GM12875 (cell line): Measurements from ENCODE around the gene FKBP9.
A peak's percentile ranks its signal among the peaks of the same experiment; 100 is the strongest.
"Not testable (repeated sequence)": the region's sequence is repeated elsewhere in the genome, so short reads cannot be mapped to it uniquely, and the experiment has no call there.

ENCODE experiments used
- H3K4me3 ChIP-seq: one replicate; pipeline ENCODE4 v1.5.1; 2011; ENCODE audit warnings: low read depth, low read length, control low read depth
- TF ChIP-seq, protein P1 (sequence below): IDR thresholded peaks from 2 replicates; pipeline ENCODE4 v1.5.1; 2011; ENCODE audit warnings: low read depth, mild to moderate bottlenecking, control low read depth, inconsistent platforms, low read length, moderate library complexity, borderline replicate concordance; ENCODE audit not compliant: insufficient read depth

The FKBP9 gene, protein sequence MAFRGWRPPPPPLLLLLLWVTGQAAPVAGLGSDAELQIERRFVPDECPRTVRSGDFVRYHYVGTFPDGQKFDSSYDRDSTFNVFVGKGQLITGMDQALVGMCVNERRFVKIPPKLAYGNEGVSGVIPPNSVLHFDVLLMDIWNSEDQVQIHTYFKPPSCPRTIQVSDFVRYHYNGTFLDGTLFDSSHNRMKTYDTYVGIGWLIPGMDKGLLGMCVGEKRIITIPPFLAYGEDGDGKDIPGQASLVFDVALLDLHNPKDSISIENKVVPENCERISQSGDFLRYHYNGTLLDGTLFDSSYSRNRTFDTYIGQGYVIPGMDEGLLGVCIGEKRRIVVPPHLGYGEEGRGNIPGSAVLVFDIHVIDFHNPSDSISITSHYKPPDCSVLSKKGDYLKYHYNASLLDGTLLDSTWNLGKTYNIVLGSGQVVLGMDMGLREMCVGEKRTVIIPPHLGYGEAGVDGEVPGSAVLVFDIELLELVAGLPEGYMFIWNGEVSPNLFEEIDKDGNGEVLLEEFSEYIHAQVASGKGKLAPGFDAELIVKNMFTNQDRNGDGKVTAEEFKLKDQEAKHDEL

DNA sequence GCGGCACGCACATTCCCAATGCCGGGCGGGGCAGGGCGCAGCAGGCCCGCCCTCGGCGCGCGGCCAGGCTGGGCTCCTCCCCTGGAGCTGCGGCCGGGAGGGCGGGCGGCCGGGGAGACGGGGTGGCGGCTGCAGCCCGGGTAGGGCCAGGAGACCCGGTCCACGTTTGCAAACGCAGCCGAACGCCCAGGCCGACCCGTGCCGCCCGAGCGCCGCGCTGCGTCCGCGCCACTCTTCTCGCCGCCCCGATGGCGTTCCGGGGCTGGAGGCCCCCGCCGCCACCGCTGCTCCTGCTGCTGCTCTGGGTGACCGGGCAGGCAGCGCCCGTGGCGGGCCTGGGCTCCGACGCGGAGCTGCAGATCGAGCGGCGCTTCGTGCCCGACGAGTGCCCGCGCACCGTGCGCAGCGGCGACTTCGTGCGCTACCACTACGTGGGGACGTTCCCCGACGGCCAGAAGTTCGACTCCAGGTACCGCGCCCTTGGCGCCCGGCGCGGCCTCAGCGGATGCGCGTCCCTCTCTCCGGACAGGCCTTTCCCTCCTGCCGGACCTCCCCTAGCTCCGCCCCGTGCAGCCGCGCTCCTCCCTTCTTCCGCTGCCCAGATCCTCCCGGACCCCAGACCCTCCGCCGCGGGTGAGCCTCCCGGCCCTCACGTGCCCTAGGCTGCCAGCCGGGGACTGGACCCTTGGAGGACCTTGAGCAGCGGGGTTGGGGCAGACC lies at the start of gene FKBP9:
Gene FKBP9, plus strand, starts transcription at position 115 of the 720 bp plus-strand sequence. Its CDS starts 134 bp downstream, at position 249.
- peak within 1 kb of the TSS; percentile 66 for H3K4me3 ChIP-seq
- TF ChIP-seq, protein P1, sequence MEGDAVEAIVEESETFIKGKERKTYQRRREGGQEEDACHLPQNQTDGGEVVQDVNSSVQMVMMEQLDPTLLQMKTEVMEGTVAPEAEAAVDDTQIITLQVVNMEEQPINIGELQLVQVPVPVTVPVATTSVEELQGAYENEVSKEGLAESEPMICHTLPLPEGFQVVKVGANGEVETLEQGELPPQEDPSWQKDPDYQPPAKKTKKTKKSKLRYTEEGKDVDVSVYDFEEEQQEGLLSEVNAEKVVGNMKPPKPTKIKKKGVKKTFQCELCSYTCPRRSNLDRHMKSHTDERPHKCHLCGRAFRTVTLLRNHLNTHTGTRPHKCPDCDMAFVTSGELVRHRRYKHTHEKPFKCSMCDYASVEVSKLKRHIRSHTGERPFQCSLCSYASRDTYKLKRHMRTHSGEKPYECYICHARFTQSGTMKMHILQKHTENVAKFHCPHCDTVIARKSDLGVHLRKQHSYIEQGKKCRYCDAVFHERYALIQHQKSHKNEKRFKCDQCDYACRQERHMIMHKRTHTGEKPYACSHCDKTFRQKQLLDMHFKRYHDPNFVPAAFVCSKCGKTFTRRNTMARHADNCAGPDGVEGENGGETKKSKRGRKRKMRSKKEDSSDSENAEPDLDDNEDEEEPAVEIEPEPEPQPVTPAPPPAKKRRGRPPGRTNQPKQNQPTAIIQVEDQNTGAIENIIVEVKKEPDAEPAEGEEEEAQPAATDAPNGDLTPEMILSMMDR = no peak

- TF ChIP-seq, protein P1 = no peak
- no peak overlapping the region for H3K4me3 ChIP-seq
Observed at GRCh38 chr7:32910195-32910594, 47.0 kb upstream of the FKBP9 start.

- TF ChIP-seq, protein P1 = no peak
- H3K4me3 ChIP-seq = no peak overlapping the region
Observed at GRCh38 chr7:32914184-32914583, 43.1 kb upstream of the FKBP9 start.

DNA sequence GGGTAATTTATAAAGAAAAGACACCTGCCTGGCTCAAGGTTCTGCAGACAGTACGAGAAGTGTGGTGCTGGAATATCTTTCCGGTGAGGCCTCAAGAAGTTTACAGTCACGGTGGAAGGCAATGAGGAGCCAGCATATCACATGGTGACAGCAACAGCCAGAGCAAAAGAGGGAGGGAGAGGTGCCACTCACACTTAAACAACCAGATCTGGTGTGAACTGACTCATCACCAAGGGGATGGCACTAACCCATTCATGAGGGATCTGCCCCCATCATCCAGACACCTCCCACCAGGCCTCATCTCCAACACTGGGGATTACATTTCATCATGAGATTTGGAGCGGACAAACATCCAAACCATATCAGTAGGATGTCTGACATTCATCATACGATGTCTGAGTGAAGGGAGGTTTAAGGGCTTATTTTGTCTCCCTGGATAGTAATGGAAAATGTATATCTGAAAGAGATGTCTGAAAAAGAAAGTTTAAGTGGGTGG lies 42.2 kb upstream of the FKBP9 start:
- H3K4me3 ChIP-seq = no peak overlapping the region
- TF ChIP-seq, protein P1 = no peak

- TF ChIP-seq, protein P1 = no peak
- no peak overlapping the region for H3K4me3 ChIP-seq
Observed at GRCh38 chr7:32916006-32916405, 41.2 kb upstream of the FKBP9 start.

DNA sequence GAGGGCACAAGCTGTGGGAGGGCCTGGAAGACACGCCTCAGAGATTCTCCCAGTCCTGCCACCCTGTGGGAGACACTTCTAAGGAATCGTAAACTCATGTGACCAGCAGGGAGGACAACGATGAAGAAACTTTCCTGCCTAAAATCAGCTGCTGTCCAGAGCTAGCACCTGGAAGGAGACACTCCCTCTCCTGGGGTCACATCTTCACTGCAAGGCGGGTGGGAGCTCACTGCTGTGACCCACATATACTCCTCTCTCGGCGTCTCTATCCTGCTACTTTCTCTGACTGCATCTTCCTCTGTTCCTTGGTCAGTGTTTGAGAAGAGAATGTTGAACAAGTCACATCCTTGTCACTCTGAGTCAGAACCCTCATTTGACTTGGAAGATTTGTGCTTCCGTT lies 40.2 kb upstream of the FKBP9 start:
- not testable (repeated sequence) for H3K4me3 ChIP-seq

- TF ChIP-seq, protein P1 = no peak
- no peak overlapping the region for H3K4me3 ChIP-seq
Observed at GRCh38 chr7:32921896-32922295, 35.3 kb upstream of the FKBP9 start.
